ENCODE data around the gene FER1L5. TPM values are rescaled to one million over a fixed set of nuclear protein-coding genes. Genes with fewer than 3 reads are reported as not detected.

The FER1L5 gene
- polyA plus RNA-seq, 1 of the 3 experiments (the other 2 are of a cell fraction) = 0.02 TPM

DNA sequence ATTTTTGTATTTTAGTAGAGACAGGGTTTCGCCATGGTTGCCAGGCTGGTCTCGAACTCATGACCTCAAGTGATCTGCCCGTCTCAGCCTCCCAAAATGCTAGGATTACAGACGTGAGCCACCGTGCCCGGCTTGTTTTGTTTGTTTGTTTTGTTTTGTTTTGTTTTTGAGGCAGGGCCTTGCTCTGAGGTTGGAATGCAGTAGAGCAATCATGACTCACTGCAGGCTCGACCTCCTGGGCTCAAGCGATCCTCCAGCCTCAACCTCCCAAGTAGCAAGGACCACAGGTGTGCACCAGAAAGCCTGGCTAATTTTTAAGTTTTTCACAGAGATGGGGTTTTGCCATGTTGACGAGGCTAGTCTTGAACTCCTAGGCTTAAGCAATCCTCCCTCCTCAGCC is 109.2 kb downstream of the FER1L5 start:
- Histone ChIP-seq H2AFZ (ENCODE audit: low read depth) (no peak overlapping the region), H3K9me3 (no peaks in the 10 kb centered on the region), H3K9me2 (no peaks in the 10 kb centered on the region), H3K4me1 (ENCODE audit: control insufficient read depth in 1 of 2, insufficient read depth in 2 of 2, low read depth in 1 of 2, low read length in 1 of 2) (peaks cover 0 to 4% of the 10 kb centered on the region in 2 experiments; a peak in 1 of 4 replicates), H3K27ac (ENCODE audit: low read depth in 2 of 2, low read length in 1 of 2) (no peak overlapping the region), H3K9ac (no peak overlapping the region), H3K36me3 (replicated peaks in 1 of 2; ENCODE audit: control insufficient read depth in 1 of 2, insufficient read depth in 2 of 2, low read length in 1 of 2) (no peaks in the 10 kb centered on the region), H3K27me3 (ENCODE audit: insufficient read depth) (no peaks in the 10 kb centered on the region), H3K4me3 (ENCODE audit: low read depth in 2 of 2, low read length in 1 of 2) (no peak overlapping the region), H3K79me2 (ENCODE audit: insufficient read depth) (no peaks in the 10 kb centered on the region), H3K4me2 (no peak overlapping the region), H4K20me1 (ENCODE audit: insufficient read depth) (no peaks in the 10 kb centered on the region), H3F3A (replicated peaks; ENCODE audit: insufficient read depth) (no peaks in the 10 kb centered on the region)
- POLR2A ChIA-PET = no interaction called here
- no peak for TF ChIP-seq TCF12 (IDR thresholded peaks at IDR 0.05)
- no peak for TF ChIP-seq TEAD4 (IDR thresholded peaks at IDR 0.05; ENCODE audit: borderline replicate concordance, insufficient read depth)
- no peak for TF ChIP-seq SMC3 (IDR thresholded peaks at IDR 0.05; ENCODE audit: low read depth, low read length)
- no peak for TF ChIP-seq CHD2 (IDR thresholded peaks at IDR 0.05; ENCODE audit: low read length, partially characterized antibody)
- TF ChIP-seq USF1 (IDR thresholded peaks at IDR 0.05; ENCODE audit: borderline replicate concordance, low read depth) = no peak
- TF ChIP-seq RXRA (IDR thresholded peaks at IDR 0.05; ENCODE audit: borderline replicate concordance, low read depth) = no peak
- no peak for TF ChIP-seq RFX5 (IDR thresholded peaks at IDR 0.05; ENCODE audit: low read length)
- no peak for TF ChIP-seq ELF1 (IDR thresholded peaks at IDR 0.05)
- no peak for TF ChIP-seq GABPA (IDR thresholded peaks at IDR 0.05; ENCODE audit: low read depth)
- WGBS (ENCODE audit: low lambda C conversion rate) = 73% methylated on average over 9 of the region's 9 CpGs
- DNase-seq = no peak
- CTCF ChIA-PET = interaction anchor here (1.2 kb wide), 1 partner anchor 49 kb away, joined by 4 read pairs; no protein-coding TSS in a partner anchor

DNA sequence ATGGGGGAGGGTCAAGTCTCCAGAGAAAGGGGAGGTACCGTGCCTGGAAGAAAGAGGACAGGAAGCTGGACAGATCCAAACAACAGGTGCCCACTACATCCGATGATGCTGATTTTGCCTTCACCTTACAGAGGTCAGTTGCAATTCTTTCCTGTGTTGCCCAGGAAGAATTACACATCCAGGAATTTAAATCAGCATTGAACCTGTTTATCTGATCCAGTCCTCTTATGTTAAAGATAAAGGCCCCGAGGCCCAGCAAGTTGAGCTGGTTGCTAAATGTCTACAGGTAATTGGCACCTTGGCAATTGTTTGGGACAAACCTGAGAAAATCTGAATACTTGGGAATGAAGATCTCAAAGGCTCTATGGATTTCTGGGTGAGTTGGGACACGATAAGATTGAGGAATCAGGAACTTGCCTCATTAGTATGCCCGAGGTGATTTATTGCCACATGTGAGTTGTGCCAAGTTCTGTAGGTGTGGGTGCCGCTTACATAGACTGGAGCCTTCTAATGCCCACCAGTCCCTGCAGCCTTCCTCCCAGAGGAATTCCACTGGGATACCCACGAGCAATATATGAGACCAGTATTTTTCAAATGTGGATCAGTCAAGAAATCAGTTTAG is 111.2 kb downstream of the FER1L5 start:
- ChIA-PET CTCF (interaction anchor here (1.5 kb wide), 1 partner anchor 10 kb away, joined by 6 read pairs; no protein-coding TSS in a partner anchor), POLR2A (no interaction called here)
- no peaks in the 10 kb centered on the region for H3K9me3 ChIP-seq
- H3F3A ChIP-seq (replicated peaks; ENCODE audit: insufficient read depth) = peaks cover under 1% of the 10 kb centered on the region
- no peak overlapping the region for H2AFZ ChIP-seq (ENCODE audit: low read depth)
- no peak for TF ChIP-seq IRF3 (IDR thresholded peaks at IDR 0.05; ENCODE audit: low read depth, low read length)
- no peaks in the 10 kb centered on the region for H3K27me3 ChIP-seq (ENCODE audit: insufficient read depth)
- no peaks in the 10 kb centered on the region for H3K79me2 ChIP-seq (ENCODE audit: insufficient read depth)
- 60% methylated on average over 7 of the region's 7 CpGs for WGBS (ENCODE audit: low lambda C conversion rate)
- H3K4me3 ChIP-seq (ENCODE audit: low read depth in 2 of 2, low read length in 1 of 2) = no peak overlapping the region
- DNase-seq = no peak
- no peaks in the 10 kb centered on the region for H3K4me1 ChIP-seq (ENCODE audit: control insufficient read depth in 1 of 2, insufficient read depth in 2 of 2, low read depth in 1 of 2, low read length in 1 of 2)
- H3K27ac ChIP-seq (ENCODE audit: low read depth in 2 of 2, low read length in 1 of 2) = no peak overlapping the region
- H3K9me2 ChIP-seq = no peaks in the 10 kb centered on the region
- H3K36me3 ChIP-seq (replicated peaks in 1 of 2; ENCODE audit: control insufficient read depth in 1 of 2, insufficient read depth in 2 of 2, low read length in 1 of 2) = no peaks in the 10 kb centered on the region
- H3K9ac ChIP-seq = no peak overlapping the region
- no peak overlapping the region for H3K4me2 ChIP-seq
- no peaks in the 10 kb centered on the region for H4K20me1 ChIP-seq (ENCODE audit: insufficient read depth)

GRCh38 chr2:96754317-96754716 is 111.8 kb downstream of the FER1L5 start:
- no peaks in the 10 kb centered on the region for H3K27me3 ChIP-seq (ENCODE audit: insufficient read depth)
- CTCF ChIA-PET = interaction anchor here (1.5 kb wide), 1 partner anchor 9 kb away, joined by 6 read pairs; no protein-coding TSS in a partner anchor
- no peaks in the 10 kb centered on the region for H3K9me2 ChIP-seq
- no peaks in the 10 kb centered on the region for H4K20me1 ChIP-seq (ENCODE audit: insufficient read depth)
- no peak overlapping the region for H2AFZ ChIP-seq (ENCODE audit: low read depth)
- H3K36me3 ChIP-seq (replicated peaks in 1 of 2; ENCODE audit: control insufficient read depth in 1 of 2, insufficient read depth in 2 of 2, low read length in 1 of 2) = no peaks in the 10 kb centered on the region
- DNase-seq = no peak
- POLR2A ChIA-PET = no interaction called here
- H3K27ac ChIP-seq (ENCODE audit: low read depth in 2 of 2, low read length in 1 of 2) = no peak overlapping the region
- no peak overlapping the region for H3K9ac ChIP-seq
- no peaks in the 10 kb centered on the region for H3K4me1 ChIP-seq (ENCODE audit: control insufficient read depth in 1 of 2, insufficient read depth in 2 of 2, low read depth in 1 of 2, low read length in 1 of 2)
- no peak overlapping the region for H3K4me3 ChIP-seq (ENCODE audit: low read depth in 2 of 2, low read length in 1 of 2)
- H3F3A ChIP-seq (replicated peaks; ENCODE audit: insufficient read depth) = peaks cover 3% of the 10 kb centered on the region
- no peaks in the 10 kb centered on the region for H3K9me3 ChIP-seq
- H3K79me2 ChIP-seq (ENCODE audit: insufficient read depth) = no peaks in the 10 kb centered on the region
- no peak overlapping the region for H3K4me2 ChIP-seq
- TF ChIP-seq RXRA (IDR thresholded peaks at IDR 0.05; ENCODE audit: borderline replicate concordance, low read depth) (no peak), YY1 (IDR thresholded peaks at IDR 0.05; ENCODE audit: low read depth) (no peak), TCF12 (IDR thresholded peaks at IDR 0.05) (no peak), CHD2 (IDR thresholded peaks at IDR 0.05; ENCODE audit: low read length, partially characterized antibody) (no peak), FOXJ3 (CRISPR knock-in tag; IDR thresholded peaks at IDR 0.05) (no peak), EP300 (IDR thresholded peaks at IDR 0.05; ENCODE audit: borderline replicate concordance in 1 of 2, low read depth in 1 of 2, low read length in 1 of 2) (no peak), TAF1 (IDR thresholded peaks at IDR 0.05; ENCODE audit: borderline replicate concordance, low read depth, low read length) (no peak), SMC3 (IDR thresholded peaks at IDR 0.05; ENCODE audit: low read depth, low read length) (no peak), MXI1 (IDR thresholded peaks at IDR 0.05; ENCODE audit: low read depth, low read length) (no peak)
- TF ChIP-seq, protein P1, sequence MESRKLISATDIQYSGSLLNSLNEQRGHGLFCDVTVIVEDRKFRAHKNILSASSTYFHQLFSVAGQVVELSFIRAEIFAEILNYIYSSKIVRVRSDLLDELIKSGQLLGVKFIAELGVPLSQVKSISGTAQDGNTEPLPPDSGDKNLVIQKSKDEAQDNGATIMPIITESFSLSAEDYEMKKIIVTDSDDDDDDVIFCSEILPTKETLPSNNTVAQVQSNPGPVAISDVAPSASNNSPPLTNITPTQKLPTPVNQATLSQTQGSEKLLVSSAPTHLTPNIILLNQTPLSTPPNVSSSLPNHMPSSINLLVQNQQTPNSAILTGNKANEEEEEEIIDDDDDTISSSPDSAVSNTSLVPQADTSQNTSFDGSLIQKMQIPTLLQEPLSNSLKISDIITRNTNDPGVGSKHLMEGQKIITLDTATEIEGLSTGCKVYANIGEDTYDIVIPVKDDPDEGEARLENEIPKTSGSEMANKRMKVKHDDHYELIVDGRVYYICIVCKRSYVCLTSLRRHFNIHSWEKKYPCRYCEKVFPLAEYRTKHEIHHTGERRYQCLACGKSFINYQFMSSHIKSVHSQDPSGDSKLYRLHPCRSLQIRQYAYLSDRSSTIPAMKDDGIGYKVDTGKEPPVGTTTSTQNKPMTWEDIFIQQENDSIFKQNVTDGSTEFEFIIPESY (IDR thresholded peaks at IDR 0.05; ENCODE audit: borderline replicate concordance, low read depth) = no peak
- TF ChIP-seq, protein P2, sequence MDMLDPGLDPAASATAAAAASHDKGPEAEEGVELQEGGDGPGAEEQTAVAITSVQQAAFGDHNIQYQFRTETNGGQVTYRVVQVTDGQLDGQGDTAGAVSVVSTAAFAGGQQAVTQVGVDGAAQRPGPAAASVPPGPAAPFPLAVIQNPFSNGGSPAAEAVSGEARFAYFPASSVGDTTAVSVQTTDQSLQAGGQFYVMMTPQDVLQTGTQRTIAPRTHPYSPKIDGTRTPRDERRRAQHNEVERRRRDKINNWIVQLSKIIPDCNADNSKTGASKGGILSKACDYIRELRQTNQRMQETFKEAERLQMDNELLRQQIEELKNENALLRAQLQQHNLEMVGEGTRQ (IDR thresholded peaks at IDR 0.05; ENCODE audit: borderline replicate concordance, low read depth, low read length) = no peak
